Measurements from ENCODE around the gene FBXO21.
"Not testable (repeated sequence)": the region's sequence is repeated elsewhere in the genome, so short reads cannot be mapped to it uniquely, and the experiment has no call there.

The FBXO21 gene

DNA sequence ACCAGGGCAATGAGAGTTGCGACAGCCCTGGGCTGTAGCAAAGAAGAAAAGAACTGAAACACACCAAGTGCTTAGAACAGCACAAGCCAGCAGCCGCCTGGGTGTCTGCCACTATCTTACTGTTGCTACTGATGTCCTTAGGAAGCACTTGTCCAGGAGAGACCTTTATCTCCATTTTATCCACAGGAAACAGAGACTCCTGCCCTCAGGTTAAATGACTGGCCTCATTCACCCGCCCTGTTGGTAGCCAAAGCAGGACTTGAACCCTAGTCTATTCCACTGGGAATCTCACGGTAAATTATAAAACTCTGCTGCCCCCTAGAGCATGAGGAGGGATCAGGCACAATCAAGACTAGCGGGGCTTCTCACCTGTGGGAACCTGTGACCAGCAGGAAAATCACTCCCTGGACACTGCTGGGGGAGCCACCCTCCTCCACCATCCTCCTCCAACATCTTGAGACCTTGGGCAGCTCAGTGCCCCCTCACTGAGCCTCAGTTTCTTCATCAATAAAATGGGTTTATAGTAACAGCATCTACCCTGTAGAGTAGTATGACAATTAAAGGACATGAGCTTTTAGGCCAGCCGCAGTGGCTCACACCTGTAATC lies 70.6 kb downstream of the FBXO21 start:
- Mint-ChIP-seq H3K9me3 (no peaks in the 10 kb centered on the region), H3K27ac (no peak overlapping the region), H3K36me3 (no peaks in the 10 kb centered on the region), H3K4me3 (no peak overlapping the region), H3K4me1 (no peaks in the 10 kb centered on the region)
- DNase-seq (ENCODE audit: low spot score in 2 of 2) = peak; percentile 15 to 61
- peak; percentile 53 for ATAC-seq

- DNase-seq (ENCODE audit: low spot score in 2 of 2) (no peak), ATAC-seq (no peak)
- Mint-ChIP-seq H3K27ac (no peak overlapping the region), H3K36me3 (no peaks in the 10 kb centered on the region), H3K9me3 (no peaks in the 10 kb centered on the region), H3K4me1 (no peaks in the 10 kb centered on the region), H3K4me3 (no peak overlapping the region)
Measured at GRCh38 chr12:117118838-117119591, 71.3 kb downstream of the FBXO21 start.

DNA sequence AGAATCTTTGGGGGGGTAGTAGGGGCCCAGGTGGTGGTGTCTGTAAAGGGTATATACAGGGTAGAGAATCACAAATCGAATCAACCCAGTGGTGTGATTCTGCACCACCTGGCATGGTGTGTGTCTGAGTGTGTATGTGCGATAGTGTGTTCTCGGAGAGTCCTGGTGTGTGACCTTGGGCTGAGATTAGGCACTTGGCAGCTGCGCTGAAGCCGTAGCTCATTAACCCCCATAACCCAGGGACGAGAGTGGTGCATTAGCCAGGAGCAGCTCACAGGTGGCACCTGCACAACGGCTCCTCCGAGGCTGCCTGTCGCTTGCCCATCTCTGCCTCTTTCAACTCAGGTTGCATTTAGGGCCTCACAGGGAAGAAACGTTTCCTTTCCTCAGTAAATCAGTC lies 75.5 kb downstream of the FBXO21 start:
- no peak for DNase-seq (ENCODE audit: low spot score in 2 of 2)
- H3K36me3 Mint-ChIP-seq = no peaks in the 10 kb centered on the region
- H3K4me1 Mint-ChIP-seq = no peaks in the 10 kb centered on the region
- H3K9me3 Mint-ChIP-seq = no peaks in the 10 kb centered on the region
- H3K4me3 Mint-ChIP-seq = no peak overlapping the region
- no peak for ATAC-seq
- H3K27ac Mint-ChIP-seq = no peak overlapping the region

DNA sequence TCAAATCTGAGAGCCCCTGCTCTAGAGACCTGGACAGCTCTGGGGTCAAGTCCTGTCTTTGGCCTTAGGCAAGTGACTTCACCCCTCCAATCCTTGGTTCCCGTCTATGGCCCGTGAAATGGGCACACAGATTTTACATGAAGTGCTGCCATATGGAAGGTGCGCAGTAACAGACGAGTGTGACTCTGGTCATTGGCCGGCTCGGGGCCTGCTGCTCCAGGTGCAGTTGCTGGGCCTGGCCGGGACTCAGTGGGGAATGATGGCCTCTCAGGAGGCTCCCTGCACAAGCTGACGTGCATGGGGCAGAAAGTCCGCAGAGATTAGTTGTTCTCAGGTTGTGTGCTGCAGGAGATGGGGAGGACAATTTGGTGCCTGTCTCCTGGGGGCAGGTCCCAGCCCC lies 77.0 kb downstream of the FBXO21 start:
- no peaks in the 10 kb centered on the region for H3K36me3 Mint-ChIP-seq
- peak overlapping the region; percentile 56 for H3K27ac Mint-ChIP-seq
- no peaks in the 10 kb centered on the region for H3K4me1 Mint-ChIP-seq
- H3K4me3 Mint-ChIP-seq = no peak overlapping the region
- DNase-seq (ENCODE audit: low spot score in 2 of 2) (no peak), ATAC-seq (no peak)
- H3K9me3 Mint-ChIP-seq = no peaks in the 10 kb centered on the region

DNA sequence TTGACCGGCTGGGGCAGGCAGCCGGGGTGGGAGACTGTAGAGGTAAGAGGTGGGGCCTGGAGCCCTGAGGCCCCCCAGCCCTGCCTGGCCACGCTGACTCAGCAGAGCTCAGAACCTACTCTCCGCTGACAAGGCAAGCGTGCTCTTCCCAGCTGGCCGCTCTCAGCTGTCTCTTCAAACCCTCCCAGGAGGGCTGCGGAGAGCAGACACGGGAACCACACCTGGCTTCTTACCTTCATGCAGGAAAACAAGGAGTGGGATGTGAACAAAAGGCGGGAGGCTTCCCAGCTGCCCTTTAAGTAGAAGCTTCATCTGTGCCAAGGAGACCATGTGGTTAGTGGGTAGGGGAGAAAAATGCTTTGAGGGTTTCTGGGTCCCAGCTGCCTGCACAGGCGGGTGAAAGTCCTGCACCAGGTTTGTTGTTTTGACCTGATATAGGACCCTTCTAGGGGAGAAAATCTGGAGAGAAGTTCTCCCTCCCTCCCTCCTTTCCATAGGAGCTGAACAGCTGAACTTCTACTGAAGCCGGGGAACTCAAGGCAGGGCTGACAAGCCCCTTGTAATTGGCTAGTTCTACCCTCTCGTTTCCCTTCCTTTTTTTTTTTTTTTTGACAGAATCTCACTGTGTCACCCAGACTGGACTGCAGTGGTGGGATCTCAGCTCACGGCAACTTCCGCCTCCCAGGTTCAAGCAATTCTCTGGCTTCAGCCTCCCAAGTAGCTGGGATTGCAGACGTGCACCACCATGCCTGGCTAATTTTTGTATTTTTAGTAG lies 78.3 kb downstream of the FBXO21 start:
- no peaks in the 10 kb centered on the region for H3K9me3 Mint-ChIP-seq
- no peaks in the 10 kb centered on the region for H3K36me3 Mint-ChIP-seq
- no peak overlapping the region for H3K27ac Mint-ChIP-seq
- ATAC-seq = no peak
- no peak overlapping the region for H3K4me3 Mint-ChIP-seq
- H3K4me1 Mint-ChIP-seq = no peaks in the 10 kb centered on the region
- DNase-seq (ENCODE audit: low spot score in 2 of 2) = no peak

DNA sequence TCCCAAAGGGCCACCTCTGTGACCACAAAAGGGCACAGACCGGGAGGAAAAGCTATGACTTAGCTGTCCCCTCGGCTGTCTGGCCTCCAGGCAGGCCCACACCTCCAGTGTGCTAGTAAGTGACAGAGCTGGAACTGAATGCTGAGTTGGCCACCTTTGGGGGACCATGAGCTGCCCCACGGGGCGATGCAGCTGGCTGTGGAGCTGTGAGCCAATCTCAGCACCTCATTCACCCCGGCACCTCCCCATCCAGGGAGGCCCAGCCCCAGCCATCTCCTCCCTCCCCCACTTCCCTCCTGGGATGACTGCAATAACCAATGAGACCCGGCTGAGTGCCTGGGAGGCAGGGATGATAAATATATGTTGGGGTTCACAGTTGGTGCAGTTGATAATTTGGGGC lies 78.9 kb downstream of the FBXO21 start:
- no peak for DNase-seq (ENCODE audit: low spot score in 2 of 2)
- H3K9me3 Mint-ChIP-seq = no peaks in the 10 kb centered on the region
- ATAC-seq = no peak
- peaks cover 4% of the 10 kb centered on the region for H3K4me1 Mint-ChIP-seq
- no peak overlapping the region for H3K27ac Mint-ChIP-seq
- no peak overlapping the region for H3K4me3 Mint-ChIP-seq
- H3K36me3 Mint-ChIP-seq = no peaks in the 10 kb centered on the region

DNA sequence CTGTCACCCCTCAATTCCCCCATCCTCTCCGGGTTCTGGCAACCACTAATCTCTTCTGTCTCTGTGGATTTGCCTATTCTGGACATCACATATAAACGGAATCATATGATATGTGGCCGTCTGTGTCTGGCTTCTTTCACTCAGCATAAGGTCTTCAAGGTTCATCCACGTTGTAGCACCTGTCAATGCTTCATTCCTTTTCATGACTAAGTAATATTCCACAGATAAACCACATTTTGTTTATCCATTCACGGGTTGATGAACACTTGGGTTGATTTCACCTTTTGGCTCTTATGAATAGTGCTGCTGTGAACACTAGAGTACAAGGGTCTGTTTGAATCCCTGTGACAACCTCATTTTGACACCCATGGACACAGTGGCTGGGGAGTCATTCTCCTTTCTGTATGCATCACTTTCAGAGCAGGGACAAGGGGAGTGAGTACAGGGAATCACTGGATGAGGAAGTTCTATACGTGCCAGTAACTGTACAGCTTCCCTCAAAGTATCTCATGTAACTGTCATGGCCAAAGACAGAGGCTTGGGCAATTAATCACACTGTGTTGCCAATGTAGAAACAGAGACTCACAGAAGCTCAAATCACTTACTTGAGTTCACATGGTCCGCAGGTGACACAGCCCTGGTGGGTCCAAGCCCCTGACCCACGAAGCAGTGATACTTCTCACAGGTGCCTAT lies 80.2 kb downstream of the FBXO21 start:
- ATAC-seq = no peak
- no peaks in the 10 kb centered on the region for H3K9me3 Mint-ChIP-seq
- H3K36me3 Mint-ChIP-seq = no peaks in the 10 kb centered on the region
- no peak overlapping the region for H3K4me3 Mint-ChIP-seq
- no peak for DNase-seq (ENCODE audit: low spot score in 2 of 2)
- no peak overlapping the region for H3K27ac Mint-ChIP-seq
- peaks cover 14% of the 10 kb centered on the region for H3K4me1 Mint-ChIP-seq

- ATAC-seq (peak; percentile 89), DNase-seq (ENCODE audit: low spot score in 2 of 2) (no peak)
- Mint-ChIP-seq H3K27ac (peak overlapping the region; percentile 79), H3K36me3 (no peaks in the 10 kb centered on the region), H3K9me3 (no peaks in the 10 kb centered on the region), H3K4me1 (peaks cover 14% of the 10 kb centered on the region), H3K4me3 (peak overlapping the region; percentile 17)
Measured at GRCh38 chr12:117105902-117106301, 84.4 kb downstream of the FBXO21 start.

DNA sequence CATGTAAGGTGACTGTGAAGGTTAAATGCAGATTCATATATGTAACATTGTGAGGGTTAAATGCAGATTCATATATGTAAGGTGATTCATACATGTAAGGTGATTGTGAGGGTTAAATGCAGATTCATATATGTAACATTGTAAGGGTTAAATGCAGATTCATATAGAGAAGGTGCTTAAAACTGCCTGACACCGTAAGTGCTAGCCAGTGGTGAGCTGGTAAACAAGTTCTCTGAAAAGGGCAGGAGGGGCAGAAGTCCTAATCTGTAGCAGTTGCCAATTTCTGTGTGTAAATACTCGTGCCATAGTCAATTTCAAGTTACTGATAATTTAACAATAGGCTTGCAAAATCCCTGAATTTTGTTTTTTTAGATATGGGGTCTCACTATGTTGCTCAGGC lies 86.3 kb downstream of the FBXO21 start:
- DNase-seq (ENCODE audit: low spot score in 2 of 2); ATAC-seq; H3K9me3 Mint-ChIP-seq; H3K36me3 Mint-ChIP-seq; H3K27ac Mint-ChIP-seq; H3K4me3 Mint-ChIP-seq: not testable (repeated sequence)
- peaks cover 14% of the 10 kb centered on the region for H3K4me1 Mint-ChIP-seq

- H3K4me3 Mint-ChIP-seq = no peak overlapping the region
- H3K27ac Mint-ChIP-seq = no peak overlapping the region
- peaks cover 17% of the 10 kb centered on the region for H3K4me1 Mint-ChIP-seq
- ATAC-seq (no peak), DNase-seq (ENCODE audit: low spot score in 2 of 2) (no peak)
- H3K36me3 Mint-ChIP-seq = no peaks in the 10 kb centered on the region
- no peaks in the 10 kb centered on the region for H3K9me3 Mint-ChIP-seq
Measured at GRCh38 chr12:117102800-117103181, 87.5 kb downstream of the FBXO21 start.

- no peak overlapping the region for H3K4me3 Mint-ChIP-seq
- no peak overlapping the region for H3K27ac Mint-ChIP-seq
- ATAC-seq = no peak
- H3K9me3 Mint-ChIP-seq = no peaks in the 10 kb centered on the region
- no peak for DNase-seq (ENCODE audit: low spot score in 2 of 2)
- H3K36me3 Mint-ChIP-seq = no peaks in the 10 kb centered on the region
- peaks cover 23% of the 10 kb centered on the region for H3K4me1 Mint-ChIP-seq
Measured at GRCh38 chr12:117101953-117102799, 88.1 kb downstream of the FBXO21 start.

- no peak for ATAC-seq
- Mint-ChIP-seq H3K4me1 (peaks cover 24% of the 10 kb centered on the region), H3K36me3 (no peaks in the 10 kb centered on the region), H3K27ac (no peak overlapping the region), H3K9me3 (no peaks in the 10 kb centered on the region), H3K4me3 (no peak overlapping the region)
- no peak for DNase-seq (ENCODE audit: low spot score in 2 of 2)
Measured at GRCh38 chr12:117100851-117101673, 89.2 kb downstream of the FBXO21 start.

GRCh38 chr12:117100251-117100650 lies 90.0 kb downstream of the FBXO21 start:
- H3K9me3 Mint-ChIP-seq = no peaks in the 10 kb centered on the region
- peak overlapping the region; percentile 81 for H3K27ac Mint-ChIP-seq
- H3K36me3 Mint-ChIP-seq = no peaks in the 10 kb centered on the region
- peaks cover 17% of the 10 kb centered on the region for H3K4me1 Mint-ChIP-seq
- ATAC-seq (no peak), DNase-seq (ENCODE audit: low spot score in 2 of 2) (no peak)
- H3K4me3 Mint-ChIP-seq = peak overlapping the region; percentile 73

Measured in stimulated activated effector memory CD8-positive, alpha-beta T cell treated with anti-CD3 and anti-CD28 coated beads, Interleukin-12 subunit alpha, Interleukin-12 subunit beta, amount 100 ng/mL, for 72 hours (primary cell).